ENCODE results near the gene ABLIM1.

Gene ABLIM1

GRCh38 chr10:114538181-114538906, 119.7 kb downstream of the ABLIM1 start:
- H3K27ac ChIP-seq: peak overlapping the region in 7 of 21 experiments; percentile 5 to 66 (median 45)
- H3K4me3 ChIP-seq: no peak overlapping the region

GRCh38 chr10:114537736-114538135, 120.3 kb downstream of the ABLIM1 start:
- no peak overlapping the region for H3K4me3 ChIP-seq
- H3K27ac ChIP-seq: peak overlapping the region in 3 of 21 experiments; percentile 5 to 45 (median 40)

GRCh38 chr10:114534571-114534981, 123.5 kb downstream of the ABLIM1 start:
- no peak overlapping the region for H3K27ac ChIP-seq
- H3K4me3 ChIP-seq: no peak overlapping the region

DNA sequence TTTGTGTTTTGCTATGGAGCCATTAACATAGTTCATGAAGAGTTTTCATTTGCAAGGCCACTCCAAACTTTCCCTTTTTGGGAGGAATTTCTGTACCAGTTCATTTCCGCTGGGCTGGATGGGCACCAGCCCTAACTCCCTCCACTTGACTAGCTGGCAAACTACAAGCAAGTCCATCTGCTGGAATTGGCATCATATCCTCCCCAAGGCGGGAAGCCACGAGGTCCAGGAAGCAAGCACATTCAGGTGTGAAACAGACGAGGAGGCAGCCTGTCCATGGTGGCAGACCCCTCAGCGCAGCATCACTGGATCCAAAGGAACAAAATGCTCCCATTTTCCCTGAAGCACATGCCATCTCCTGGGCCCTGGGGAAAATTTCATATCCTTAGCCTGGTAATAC, 125.8 kb downstream of the ABLIM1 start:
- Histone ChIP-seq H3K4me3 (no peak overlapping the region), H3K27ac (no peak overlapping the region)

- Histone ChIP-seq H3K4me3 (peak overlapping the region; percentile 28 to 52 (median 37)), H3K27ac (peak overlapping the region in 20 of 21 experiments; percentile 9 to 87 (median 80))
Measured at GRCh38 chr10:114526504-114527238, 131.4 kb downstream of the ABLIM1 start.

DNA sequence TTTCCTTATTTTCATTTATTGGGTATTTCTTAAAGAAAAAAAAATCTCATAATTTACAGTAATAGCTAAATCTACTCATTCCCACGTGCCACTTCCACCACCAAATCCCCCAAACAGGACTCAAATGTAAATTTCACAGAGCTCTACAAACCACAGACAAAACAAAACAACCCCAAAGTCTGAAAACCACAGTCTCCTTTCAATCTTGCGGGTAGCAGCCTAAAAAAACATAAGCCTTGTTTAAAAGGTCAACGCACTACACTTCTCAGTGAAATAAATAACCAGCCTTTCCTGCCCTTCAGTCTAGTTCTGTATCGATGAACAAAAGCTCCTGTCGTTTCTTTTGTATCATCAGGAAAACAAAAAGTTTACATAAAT, 132.0 kb downstream of the ABLIM1 start:
- H3K27ac ChIP-seq: peak overlapping the region in 20 of 21 experiments; percentile 9 to 87 (median 80)

DNA sequence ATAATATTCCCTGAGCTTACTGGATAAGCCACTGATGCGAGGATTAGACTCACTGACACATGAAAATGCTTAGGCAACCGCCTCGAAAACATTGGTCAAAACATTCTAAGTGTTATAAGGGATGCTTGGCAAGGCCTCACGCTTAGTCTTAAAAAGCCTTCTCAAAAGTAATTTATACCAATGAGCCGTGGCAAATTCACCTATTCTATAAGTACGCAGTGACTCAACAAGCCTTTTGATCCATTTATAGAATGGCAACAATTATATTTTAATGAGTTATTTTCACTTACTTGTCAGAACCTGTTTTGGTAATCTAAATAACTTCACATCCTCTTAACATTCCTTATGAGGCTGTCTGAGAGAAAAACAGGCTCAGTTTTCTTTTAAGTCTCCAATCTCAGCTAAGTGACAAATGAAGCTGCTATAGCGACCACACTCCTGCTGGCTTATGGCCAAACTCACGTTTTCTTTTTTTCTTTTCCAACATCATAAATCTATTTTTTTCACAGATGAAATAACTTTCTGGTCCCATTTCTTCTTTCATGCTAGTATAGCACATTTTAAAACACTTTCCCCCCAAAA, 132.6 kb downstream of the ABLIM1 start:
- peak overlapping the region; percentile 28 to 52 (median 37) for H3K4me3 ChIP-seq
- H3K27ac ChIP-seq: peak overlapping the region in 18 of 21 experiments; percentile 9 to 87 (median 81)

More for the DNA sequence above, 132.0 kb downstream of the ABLIM1 start:
- H3K4me3 ChIP-seq: peak overlapping the region; percentile 28 to 52 (median 37)

DNA sequence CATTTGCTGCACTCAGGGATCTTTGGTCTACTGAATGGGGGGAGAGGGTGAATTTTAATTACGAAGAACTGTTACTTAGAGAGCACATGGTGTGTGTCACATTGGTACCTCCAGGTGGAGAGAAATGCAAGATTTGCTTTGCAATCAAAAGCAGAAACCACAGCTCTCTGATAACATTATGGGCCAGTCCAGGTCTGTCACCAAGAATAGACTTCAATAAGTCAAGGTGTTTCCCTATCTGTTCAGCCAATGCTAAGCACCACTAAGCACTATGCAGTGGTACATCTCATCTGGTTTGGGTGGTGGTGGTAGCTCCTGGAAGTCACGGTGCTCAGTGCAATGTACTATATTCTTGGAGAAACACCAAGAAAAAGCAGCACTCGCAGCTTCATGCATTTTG, 134.2 kb downstream of the ABLIM1 start:
- H3K4me3 ChIP-seq: no peak overlapping the region
- H3K27ac ChIP-seq: peak overlapping the region in 3 of 21 experiments; percentile 27 to 84 (median 81)

GRCh38 chr10:114521255-114521654, 136.8 kb downstream of the ABLIM1 start:
- no peak overlapping the region for H3K4me3 ChIP-seq
- peak overlapping the region in 7 of 21 experiments; percentile 1 to 86 (median 50) for H3K27ac ChIP-seq

DNA sequence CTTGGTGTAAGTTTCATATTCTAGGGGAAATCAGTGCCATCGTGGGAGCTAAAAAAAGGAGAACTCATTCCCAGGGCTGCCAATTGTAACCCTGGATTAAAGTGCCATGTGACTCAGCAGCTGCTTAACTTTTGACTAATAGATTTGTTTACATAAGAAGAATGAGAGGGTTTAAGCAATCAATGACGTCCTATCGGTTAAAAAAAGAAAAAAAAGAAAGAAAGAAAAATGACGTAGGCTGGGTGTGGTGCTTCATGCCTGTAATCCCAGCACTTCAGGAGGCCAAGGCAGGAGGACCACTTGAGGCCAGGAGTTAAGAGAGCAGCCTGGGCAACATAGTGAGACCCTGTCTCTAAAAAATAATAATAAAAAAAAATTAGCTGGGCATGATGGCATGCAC, 137.6 kb downstream of the ABLIM1 start:
- H3K4me3 ChIP-seq: no peak overlapping the region
- peak overlapping the region in 19 of 21 experiments; percentile 23 to 86 (median 60) for H3K27ac ChIP-seq

DNA sequence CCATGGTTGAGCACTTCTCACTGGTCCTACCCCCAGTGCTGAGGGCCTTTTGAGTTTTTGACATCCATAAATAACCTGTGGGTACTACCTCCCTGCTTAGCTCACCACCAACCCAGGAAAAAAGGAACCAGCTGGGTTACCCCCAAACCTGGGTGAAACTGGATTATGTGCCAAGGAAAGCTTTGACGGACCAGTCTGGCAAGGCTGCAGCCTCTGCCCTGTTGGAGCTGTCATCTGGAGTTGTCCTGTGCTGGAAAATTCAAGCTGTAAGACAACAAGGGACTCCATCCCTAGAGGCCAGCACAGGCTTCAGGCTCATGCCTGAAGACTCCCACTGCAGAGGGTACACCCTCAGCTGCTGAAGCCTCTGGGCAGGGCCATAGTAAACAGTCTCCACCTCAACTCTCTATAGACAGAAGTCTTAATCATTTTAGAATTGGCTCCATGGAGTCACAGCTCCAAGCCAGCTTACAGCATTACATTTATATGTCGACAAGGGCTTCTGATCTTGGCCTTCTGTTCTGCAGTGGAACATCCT, 138.2 kb downstream of the ABLIM1 start:
- H3K27ac ChIP-seq: peak overlapping the region in 20 of 21 experiments; percentile 23 to 86 (median 60)
- no peak overlapping the region for H3K4me3 ChIP-seq

DNA sequence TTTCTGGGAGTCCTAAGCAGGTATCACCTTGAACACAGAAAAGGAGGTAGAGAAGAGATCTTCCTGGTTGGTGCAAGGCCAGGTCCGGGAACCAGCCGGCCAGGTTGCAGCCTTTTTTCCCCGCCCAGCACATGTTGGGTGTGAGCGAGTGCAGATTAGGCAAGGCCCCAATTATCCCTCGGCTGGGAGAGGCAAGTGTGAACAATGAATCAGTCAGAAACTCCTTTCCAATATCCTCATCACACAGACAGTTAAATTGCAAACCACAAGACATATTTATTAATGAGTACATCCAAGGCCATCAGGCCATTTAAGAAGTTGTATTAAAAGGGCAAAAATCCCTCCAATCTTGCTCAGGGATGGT, 138.8 kb downstream of the ABLIM1 start:
- H3K27ac ChIP-seq: peak overlapping the region in 20 of 21 experiments; percentile 25 to 86 (median 66)
- no peak overlapping the region for H3K4me3 ChIP-seq

DNA sequence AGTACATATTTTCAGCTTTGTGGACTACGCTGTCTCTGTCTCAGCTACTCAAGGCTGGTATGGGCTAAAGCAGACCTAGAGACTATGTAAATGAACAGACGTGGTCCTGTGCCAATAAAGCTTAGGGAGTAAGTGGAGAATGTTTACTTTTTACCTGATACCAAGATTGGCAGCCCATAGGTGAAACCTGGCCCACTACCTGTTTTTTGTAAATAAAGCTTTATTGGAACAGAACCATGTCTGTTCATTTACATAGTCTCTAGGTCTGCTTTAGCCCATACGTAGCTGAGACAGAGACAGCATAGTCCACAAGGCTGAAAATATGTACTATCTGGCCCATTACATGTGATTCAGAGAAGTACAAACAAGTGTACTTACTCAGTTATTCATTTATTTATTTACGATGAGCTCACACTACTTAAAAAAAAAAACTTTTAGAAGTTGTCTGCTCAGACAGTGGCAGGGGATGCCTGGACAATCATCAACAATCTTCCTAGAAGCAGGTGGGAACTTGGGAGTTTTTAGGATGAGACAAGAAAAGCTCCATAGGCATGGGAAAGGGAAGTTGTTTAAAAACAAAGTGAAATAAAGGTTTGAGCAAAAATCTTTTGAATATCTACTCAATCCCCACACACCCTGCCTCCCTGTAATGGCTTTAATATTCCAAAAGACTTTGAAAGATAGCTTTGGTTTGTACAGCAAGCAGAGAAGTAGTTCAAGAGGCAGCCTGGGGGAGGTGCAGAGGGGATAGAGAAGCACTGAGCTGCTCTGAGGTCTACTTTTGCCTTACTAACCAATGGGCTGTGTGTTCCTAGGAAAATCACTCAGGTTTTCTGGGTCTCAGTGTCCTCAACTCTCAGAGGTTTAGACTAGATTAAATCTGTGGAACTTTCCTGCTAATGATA, 139.4 kb downstream of the ABLIM1 start:
- peak overlapping the region in 16 of 21 experiments; percentile 13 to 86 (median 66) for H3K27ac ChIP-seq
- H3K4me3 ChIP-seq: no peak overlapping the region

GRCh38 chr10:114517368-114518250, 140.5 kb downstream of the ABLIM1 start:
- Histone ChIP-seq H3K27ac (peak overlapping the region in 11 of 21 experiments; percentile 13 to 86 (median 62)), H3K4me3 (no peak overlapping the region)

DNA sequence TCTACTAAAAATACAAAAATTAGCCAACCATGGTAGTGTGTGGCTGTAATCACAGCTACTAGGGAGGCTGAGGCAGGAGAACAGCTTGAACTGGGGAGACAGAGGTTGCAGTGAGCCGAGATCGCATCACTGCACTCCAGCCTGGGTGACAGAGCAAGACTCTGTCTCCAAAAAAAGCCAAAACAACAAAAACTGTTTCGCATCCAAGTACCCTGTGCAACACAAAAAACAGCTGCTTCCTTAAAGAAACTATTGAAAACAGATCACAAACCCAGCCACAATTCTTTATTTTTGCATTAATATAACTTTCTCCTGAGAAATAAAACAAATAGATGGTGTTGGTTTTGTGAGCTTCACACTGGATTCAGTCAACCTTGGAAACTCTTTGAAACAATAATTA, 141.7 kb downstream of the ABLIM1 start:
- no peak overlapping the region for H3K4me3 ChIP-seq
- H3K27ac ChIP-seq: peak overlapping the region in 15 of 21 experiments; percentile 16 to 76 (median 57)

- Histone ChIP-seq H3K4me3 (no peak overlapping the region), H3K27ac (peak overlapping the region in 16 of 21 experiments; percentile 16 to 76 (median 56))
Measured at GRCh38 chr10:114515298-114515914, 142.7 kb downstream of the ABLIM1 start.

- no peak overlapping the region for H3K27ac ChIP-seq
Measured at GRCh38 chr10:114513381-114513792, 144.7 kb downstream of the ABLIM1 start.

GRCh38 chr10:114511881-114512280, 146.2 kb downstream of the ABLIM1 start:
- Histone ChIP-seq H3K27ac (no peak overlapping the region), H3K4me3 (no peak overlapping the region)

More at GRCh38 chr10:114513381-114513792, 144.7 kb downstream of the ABLIM1 start:
- no peak overlapping the region for H3K4me3 ChIP-seq

All from skin epidermis (tissue), 12 donors.